T-helper 2 cell (primary cell): ENCODE data around the gene MAP4K3.
A peak's percentile ranks its signal among the peaks of the same experiment; 100 is the strongest.

Experiments
- DNase-seq, 5 experiments: peaks; one replicate each; pipeline versions ENCODE4 v3.0.0 to v3.0.0-alpha.2; 2012 to 2022

The MAP4K3 gene

DNA sequence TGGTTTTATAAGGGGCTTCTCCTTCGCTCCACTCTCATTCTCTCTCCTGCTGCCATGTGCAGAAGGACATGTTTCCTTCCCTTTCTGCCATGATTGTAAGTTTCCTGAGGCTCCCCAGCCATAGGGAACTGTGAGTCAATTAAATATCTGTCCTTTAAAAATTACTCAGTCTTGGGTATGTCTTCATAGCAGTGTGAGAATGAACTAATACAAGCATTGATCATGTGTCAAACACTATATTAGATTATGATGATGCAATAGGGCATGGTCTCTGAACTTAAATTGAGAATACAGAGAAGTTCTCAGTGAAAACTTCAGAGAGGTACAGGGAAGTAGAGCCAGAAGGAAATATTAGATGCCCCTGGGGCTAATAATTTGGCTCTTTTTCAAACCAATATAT is 5.9 kb upstream of the MAP4K3 start:
- DNase-seq: no peak

DNA sequence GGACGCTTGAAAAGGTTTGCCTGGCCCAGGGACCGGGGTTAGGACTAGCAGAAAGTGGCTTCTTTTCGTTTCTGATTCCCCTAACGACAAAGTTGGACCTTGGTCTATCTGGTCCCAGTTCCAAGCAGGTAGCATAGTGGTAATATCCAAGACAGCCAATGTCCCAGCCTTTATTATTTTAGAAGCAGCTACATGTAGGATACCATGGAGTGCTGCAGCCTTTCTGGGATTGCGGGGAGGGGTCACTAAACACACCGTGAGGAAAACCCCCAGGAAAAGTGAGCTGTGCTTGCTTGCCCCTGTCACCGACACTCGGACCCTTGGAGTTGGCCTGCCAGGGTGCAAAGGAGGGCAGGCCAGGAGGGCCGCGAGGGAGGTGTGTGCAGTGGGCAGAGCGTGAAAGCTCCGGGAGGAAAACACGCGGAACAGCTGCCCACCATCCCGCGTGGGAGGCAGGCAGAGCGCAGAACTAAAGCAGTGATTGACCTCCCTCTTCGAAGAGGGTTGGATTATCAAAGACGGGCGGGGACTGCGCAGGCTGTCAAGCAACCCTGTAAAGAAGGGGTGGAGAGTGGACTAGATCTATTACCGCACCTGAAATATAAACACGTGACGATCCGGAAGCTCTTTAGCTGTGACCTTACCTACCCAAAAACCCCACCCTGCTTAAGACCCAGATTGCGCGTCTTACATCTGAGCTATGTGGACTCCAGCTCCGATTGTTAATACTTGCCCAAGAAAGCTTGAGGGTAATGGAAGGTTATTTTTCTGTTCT is 624 bp upstream of the MAP4K3 start:
- DNase-seq: peak in 3 of 5 experiments; percentile 37 to 79 (median 38)

- DNase-seq: peak in 1 of 5 experiments; percentile 8
Observed at GRCh38 chr2:39435741-39436591, 1.1 kb downstream of the MAP4K3 start.

GRCh38 chr2:39435234-39435633 is 1.9 kb downstream of the MAP4K3 start:
- no peak for DNase-seq

DNA sequence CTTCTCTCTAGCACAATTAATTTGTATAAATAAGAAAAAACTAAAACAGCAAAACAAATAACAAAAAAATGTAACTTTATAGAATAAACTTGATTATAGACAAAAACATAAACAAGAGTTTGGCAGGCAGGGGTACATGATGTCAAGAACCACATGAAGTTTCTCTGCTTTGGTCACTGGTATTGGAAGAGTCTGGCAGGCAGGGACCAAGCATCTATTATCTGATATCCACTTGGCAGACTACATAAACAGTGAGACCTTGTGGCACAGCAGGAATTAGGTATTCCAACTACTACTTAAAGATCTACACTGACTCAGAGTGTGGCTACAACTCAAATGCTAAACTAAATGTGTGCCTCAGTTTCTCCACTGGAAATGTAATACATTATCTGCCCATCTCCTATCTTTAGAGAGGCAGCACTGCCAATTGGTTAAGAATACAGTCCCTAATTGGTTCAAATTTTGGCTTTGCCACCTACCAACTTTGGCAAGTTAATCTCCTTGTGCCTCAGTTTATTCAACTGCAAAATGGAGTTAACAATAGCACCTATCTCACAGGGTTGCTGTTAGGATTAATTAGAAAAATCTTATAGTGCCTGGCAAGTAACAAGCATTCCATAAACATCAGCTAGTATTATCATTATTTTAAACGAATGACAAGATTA is 2.7 kb downstream of the MAP4K3 start:
- DNase-seq: no peak

- DNase-seq: no peak
Observed at GRCh38 chr2:39433586-39434195, 3.4 kb downstream of the MAP4K3 start.

DNA sequence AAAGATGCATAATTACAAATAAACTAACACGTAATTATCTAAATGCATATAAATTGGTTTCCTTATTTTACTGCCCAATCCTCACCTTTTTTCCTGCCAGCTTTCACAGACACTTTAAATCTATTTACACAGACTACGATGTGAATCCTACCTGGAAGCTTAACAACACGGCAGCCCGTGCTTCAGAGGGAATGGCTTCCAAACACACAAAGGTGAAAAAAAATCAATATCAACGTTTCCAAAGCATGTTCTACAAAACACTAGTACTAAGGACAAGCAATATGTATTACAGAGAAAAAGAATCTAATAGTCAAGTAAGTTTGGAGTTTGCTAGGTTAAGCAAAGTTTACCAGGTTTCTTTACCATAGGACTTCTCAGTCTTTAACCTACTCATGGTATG is 4.4 kb downstream of the MAP4K3 start:
- DNase-seq: no peak

GRCh38 chr2:39431592-39432316 is 5.3 kb downstream of the MAP4K3 start:
- DNase-seq: no peak

DNA sequence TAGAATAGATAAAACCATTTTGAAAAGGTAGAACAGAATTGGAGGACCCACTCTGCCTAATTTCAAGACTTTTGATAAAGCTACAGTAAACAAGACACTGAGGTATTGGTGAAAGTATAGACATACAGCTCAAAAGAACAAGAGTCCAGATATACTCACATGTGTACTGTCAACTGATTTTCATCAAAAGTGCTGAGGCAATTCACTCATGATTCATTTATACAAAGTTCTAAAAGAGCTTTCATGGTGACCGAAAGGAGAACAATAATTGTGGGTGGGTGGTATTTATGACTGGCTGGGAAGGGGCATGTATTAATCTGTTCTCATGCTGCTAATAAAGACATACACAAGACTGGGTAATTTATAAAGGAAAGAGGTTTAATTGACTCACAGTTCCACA is 7.3 kb downstream of the MAP4K3 start:
- no peak for DNase-seq

GRCh38 chr2:39424951-39425350 is 12.1 kb downstream of the MAP4K3 start:
- DNase-seq: peak in 1 of 5 experiments; percentile 12

GRCh38 chr2:39422700-39423099 is 14.4 kb downstream of the MAP4K3 start:
- DNase-seq: no peak

- DNase-seq: no peak
Observed at GRCh38 chr2:39421354-39421753, 15.7 kb downstream of the MAP4K3 start.

DNA sequence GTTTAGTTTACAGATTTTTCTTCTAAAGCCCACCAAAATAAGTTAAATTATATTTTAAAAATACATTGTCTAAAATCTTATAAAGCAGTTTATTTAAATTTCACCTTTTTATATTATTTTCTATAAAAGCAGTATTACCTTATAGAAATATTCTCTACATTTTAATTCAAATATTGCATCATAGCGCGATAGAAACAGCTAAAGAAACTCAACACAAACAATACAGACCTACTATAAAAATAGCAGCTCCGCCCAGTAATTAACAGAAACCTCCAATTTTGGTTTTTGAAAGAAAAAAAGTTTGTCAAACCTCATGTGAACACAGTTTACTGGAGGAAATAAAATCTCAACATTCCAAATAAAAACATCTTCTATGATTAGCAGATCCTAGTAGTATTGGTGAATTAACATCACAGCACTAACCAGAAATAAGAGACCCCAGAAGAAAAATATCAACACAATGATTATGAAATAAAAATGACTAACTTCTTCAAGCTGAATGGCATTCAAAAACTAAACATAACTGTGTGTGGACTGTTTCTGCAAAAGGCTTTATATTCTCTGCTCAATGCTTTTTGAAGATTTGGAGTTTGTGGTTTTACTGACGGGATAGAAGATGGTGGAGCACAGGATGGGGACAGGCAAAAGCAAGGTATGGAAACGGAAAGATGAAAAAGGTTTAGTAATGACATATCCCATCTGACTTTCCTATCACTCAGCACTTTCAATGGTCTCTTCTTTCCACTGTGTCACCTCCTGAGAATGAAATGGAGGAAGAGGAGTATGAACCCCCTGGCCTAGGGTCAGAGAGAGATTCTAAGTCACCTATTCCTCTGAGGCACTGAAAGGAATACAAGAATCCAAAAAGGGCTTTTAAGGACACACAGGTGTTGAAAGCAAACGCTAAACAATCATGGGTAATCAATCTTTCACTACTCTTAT is 17.5 kb downstream of the MAP4K3 start:
- DNase-seq: no peak

DNA sequence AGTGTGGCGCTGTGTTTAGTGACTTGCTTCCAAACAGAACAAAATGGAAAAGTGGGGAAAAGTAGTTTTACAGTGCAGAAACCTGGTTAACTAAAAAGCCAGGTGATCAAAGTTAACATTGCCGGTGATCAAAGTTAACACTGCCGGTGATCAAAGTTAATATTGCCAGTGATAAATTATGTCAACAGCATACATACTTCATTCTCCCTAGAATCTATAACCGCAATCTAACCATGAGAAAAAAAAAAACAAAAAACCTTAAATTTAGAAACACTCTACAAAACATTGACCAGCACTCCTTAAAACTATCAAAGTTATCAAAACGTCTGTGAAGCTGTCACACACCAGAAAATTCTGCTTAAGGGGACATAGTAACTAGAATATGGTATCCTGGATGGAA is 18.6 kb downstream of the MAP4K3 start:
- no peak for DNase-seq

DNA sequence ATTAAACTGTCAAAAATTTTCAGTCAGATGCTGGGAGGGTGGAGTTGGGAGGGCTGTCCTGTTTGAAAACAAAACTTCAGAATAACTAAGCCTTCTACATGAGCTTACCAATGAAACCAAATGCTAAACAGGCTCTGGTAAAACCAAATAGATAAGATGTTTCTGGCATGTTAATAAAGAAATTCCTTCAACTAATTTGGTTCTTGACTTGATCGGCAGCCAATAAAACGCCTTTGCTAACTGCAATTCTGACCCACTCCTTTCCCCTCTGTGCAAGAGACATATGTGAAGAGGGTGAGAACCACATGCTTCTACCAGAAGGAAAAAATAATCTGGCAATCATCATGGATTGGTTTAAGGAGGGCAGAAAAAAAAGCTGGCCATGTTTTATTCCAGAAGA is 20.9 kb downstream of the MAP4K3 start:
- no peak for DNase-seq

DNA sequence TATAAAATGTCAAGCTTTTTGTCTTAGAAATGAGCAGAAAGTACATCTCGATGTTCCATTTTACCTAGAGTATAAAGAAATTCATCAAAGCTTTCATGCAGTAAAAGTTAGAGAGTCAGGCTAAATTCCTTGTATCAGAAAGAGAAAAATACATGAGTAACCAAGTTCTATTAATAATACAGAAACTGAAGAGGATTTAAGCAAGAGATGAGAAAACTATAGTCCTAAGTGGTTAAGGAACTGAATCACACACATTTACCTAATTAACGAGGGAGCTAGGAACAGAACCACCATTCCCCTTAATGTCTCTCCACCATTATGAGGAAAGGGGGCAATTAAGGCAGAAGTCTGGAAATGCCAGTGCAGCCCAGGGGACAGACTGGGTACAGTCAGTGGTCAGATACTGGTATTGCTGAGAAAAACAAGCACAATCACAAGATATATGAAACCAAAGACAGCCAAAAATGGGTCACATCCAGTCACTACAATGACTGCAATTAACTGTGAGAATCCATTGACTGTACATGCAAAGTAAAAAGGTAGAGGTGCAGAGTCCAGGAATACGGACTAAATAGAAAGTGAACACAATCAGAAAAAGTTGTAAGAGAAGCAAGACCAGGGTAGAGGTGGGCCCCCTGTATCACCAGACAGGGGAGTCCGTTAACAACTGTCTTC is 23.9 kb downstream of the MAP4K3 start:
- no peak for DNase-seq

DNA sequence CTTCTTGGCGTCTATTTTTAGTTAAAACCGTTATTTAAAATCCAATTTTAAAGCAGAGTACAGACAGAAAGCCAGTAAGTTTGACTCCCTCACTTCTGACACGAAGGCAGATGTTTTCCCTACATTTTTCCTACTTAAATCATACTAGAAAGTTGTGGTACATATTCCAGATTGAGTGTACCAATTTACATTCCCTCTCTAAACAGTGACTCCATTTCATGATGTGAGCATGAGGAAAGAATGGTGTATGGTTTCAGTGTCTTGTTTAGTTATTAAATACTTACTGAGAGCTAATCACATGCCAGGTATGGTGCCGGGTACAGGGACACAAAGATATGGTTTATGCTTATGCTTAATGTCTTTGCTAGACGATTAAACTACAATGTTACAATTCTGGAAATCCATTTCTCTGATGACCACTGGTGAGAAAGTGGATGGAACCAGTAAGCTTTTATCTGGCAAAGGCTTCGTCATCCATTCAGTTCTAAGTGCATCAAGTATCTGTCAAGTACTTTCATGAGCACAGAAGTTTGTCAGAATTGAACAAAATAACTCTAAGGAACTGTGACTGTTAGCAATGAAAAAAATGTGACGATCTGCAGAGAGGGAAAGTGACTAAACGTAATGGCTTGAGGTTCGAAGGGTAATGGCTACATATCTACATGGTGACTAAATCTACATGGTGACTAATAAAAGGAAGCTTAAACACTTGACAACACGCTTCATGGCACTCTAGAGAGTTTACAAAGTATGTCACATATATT is 25.7 kb downstream of the MAP4K3 start:
- no peak for DNase-seq

DNA sequence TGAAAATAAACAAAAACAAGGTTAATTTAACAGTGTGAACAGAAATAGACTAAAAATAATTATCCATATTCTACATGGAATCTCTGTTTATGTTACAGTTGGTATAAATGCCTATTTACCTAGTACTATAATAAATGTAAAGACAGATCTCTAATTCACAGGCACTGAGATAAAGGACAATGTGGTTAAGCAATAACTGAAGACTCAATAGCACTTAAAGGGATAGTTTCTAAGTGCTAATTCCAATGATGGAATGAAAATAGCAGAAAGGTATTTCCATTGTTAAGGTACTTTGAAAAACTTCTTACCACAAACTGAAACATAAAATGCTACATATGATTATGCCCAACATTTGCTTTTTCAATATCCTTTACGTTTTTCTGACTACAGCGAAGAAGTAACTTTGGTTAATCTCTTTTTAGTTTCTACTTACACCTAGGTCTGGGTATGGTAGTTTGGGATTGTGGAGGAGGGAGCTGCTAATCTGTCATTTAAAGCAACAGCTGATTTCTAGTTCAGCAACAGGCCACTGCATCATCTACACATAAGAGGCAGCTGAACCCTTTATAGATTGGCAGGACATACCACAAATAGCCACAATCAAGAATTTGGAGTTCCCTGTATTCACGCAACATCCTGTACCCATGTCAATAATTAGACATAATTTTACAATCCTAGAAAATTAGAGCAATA is 27.2 kb downstream of the MAP4K3 start:
- no peak for DNase-seq
